ENCODE data around the gene DLGAP4.

DNA sequence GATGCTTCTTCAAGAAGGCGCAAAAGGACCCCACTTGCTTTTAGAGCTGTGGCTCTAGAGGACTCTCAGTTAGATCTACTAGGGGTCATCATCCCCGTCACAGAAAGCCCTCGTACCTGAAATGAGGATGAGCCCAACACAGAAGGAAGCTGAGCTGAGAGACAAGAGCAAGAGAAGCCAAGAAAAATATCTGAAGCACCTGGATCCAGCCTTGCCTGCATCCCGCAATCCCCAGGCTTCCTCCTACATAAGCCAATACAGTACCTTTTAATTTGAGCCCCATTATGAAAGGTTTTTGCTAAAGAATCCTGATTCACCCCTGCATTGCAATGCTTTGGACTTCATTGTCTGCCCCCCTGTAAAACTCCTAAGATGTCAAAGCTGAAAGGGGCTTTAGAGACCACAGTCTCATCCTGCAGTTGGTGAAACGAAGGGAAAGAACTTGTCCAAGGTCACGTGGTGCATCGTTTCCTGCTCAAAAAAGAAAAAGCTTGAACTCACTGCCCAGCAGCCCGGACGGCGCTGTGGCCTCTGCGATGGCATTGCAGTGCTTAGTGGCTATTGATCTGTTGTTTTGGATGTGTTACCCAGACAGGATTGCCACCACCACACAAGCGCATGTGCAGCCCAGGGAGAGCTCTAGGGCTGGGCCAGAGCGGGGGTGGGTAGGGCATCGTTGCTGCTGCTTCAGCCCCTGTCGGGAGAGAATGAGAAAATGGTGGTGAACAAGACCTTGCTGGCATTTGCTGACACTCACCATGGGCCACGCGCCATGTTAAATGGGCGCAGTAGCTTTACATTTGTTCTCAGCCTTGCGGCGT is 41.5 kb upstream of the DLGAP4 start:
- no peak for TF ChIP-seq CTCF (IDR thresholded peaks at IDR 0.05)
- TF ChIP-seq POLR2A (IDR thresholded peaks at IDR 0.05) = no peak
- TF ChIP-seq POLR2AphosphoS5 (IDR thresholded peaks at IDR 0.05; ENCODE audit: insufficient read depth in 1 of 2, low read depth in 1 of 2) = no peak
